Stimulated activated naive CD8-positive, alpha-beta T cell treated with anti-CD3 and anti-CD28 coated beads, Interleukin-15, Interleukin-2, amounts not matched to agents 100 ng/mL and 50 ng/mL, for 24 hours (primary cell): ENCODE measurements around the gene APPL2.

Experiments
- H3K27ac Mint-ChIP-seq: one replicate; pipeline ENCODE4 v1.8.0; 2021; ENCODE audit warnings: mild to moderate bottlenecking, mixed read lengths
- H3K27me3 Mint-ChIP-seq: one replicate; pipeline ENCODE4 v1.8.0; 2021; ENCODE audit warnings: mixed read lengths
- H3K36me3 Mint-ChIP-seq: one replicate; pipeline ENCODE4 v1.8.0; 2021; ENCODE audit warnings: low read depth, mixed read lengths
- H3K4me1 Mint-ChIP-seq: one replicate; pipeline ENCODE4 v1.8.0; 2021; ENCODE audit warnings: low read depth, mixed read lengths
- H3K4me3 Mint-ChIP-seq: one replicate; pipeline ENCODE4 v1.8.0; 2021; ENCODE audit warnings: mild to moderate bottlenecking, mixed read lengths
- H3K9me3 Mint-ChIP-seq: one replicate; pipeline ENCODE4 v1.8.0; 2021; ENCODE audit warnings: mixed read lengths

The APPL2 gene

DNA sequence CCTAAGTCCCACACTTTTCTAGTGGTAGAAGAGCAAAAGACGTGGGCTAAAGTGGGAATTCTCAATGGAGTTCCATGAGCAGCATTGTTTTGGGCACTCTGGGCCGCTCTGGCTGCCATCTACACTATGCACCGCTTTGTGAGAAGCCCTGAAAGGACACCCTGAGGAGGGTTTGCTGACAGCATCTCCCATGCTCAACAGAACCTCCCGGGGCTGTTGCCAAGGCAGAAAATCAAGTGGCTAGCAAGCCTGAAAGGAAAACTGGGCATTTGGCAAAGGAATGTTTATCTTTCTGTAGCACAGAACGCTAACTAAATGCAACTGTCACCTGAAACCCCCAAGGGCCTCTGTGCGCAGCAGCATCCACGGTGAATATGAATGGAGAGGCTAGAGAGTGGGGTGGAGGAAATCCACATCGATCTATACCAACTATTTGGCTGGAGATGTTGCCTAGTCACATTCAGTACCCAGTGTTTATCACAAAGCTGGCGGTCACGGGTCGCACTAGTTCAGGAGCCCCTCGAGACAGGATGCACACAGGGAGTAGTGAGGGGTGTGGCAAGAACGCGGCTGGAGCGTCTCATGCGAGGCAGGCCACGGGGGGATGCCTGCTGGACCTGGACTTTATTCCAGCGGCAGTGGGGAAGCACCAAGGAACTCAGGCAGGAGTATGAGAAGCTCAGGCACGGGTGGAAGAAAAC is 14.2 kb downstream of the APPL2 start:
- Mint-ChIP-seq H3K36me3 (peaks cover 40% of the 10 kb centered on the region), H3K4me1 (peaks cover 18% of the 10 kb centered on the region)

DNA sequence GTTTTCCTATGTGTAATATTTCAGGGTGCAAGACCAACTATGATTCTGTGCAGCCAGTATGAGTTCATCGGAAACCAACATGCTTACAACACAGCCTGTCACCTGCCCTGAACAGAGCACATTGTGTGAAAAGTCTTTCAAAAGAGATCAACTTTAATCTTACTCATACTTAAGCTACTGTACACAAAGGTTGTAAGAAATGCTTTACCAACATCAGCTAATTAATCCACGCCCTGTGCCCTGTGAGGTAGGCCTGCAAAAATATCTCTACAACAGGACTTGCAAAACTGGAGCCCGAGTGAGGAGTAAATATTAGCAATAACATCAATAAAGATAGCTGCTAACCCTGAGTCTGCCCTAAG is 15.1 kb downstream of the APPL2 start:
- Mint-ChIP-seq H3K4me3 (no peak overlapping the region), H3K9me3 (no peaks in the 10 kb centered on the region), H3K36me3 (peaks cover 42% of the 10 kb centered on the region), H3K4me1 (peaks cover 10% of the 10 kb centered on the region), H3K27ac (no peak overlapping the region), H3K27me3 (no peaks in the 10 kb centered on the region)

More for the DNA sequence above, 14.2 kb downstream of the APPL2 start:
- no peaks in the 10 kb centered on the region for H3K9me3 Mint-ChIP-seq
- H3K4me3 Mint-ChIP-seq: no peak overlapping the region
- H3K27ac Mint-ChIP-seq: no peak overlapping the region
- no peaks in the 10 kb centered on the region for H3K27me3 Mint-ChIP-seq

DNA sequence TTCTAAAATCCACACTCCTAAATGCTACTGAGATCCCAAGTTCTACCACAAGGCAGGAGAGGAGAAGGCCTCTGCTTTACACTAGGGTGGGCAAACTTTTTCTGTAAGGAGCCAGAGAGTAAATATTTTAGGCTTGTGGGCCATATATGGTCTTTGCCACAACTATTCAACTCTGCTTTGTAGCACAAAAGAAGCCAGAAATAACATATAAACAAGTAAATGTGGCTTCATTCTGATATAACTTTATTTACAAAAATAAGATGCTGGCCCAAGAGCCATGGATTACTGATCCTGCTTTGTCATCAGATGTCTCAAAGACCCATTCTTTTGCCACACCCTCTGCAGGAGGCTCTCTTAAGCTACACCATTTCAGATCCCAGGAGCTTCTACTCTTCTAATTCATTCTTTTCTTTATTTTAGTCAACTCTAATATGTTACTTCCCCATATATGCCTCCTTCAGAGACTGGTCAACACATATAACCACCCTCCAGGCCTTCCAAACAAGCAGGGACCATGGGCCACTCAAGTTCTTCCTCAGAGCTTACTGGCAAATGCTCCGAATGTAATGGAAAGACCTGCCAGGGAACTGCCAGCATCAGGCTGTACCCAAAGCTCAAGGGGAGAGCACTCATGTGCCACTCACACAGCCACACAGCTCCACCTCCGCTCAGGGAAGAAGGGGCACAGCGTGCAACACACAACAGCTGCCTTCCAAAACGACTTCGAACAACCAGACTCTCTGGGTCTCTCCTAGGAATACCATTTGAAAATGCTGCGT is 15.6 kb downstream of the APPL2 start:
- peaks cover 37% of the 10 kb centered on the region for H3K36me3 Mint-ChIP-seq
- no peak overlapping the region for H3K27ac Mint-ChIP-seq
- H3K4me3 Mint-ChIP-seq: no peak overlapping the region
- H3K27me3 Mint-ChIP-seq: no peaks in the 10 kb centered on the region
- H3K4me1 Mint-ChIP-seq: peaks cover 4% of the 10 kb centered on the region
- no peaks in the 10 kb centered on the region for H3K9me3 Mint-ChIP-seq

DNA sequence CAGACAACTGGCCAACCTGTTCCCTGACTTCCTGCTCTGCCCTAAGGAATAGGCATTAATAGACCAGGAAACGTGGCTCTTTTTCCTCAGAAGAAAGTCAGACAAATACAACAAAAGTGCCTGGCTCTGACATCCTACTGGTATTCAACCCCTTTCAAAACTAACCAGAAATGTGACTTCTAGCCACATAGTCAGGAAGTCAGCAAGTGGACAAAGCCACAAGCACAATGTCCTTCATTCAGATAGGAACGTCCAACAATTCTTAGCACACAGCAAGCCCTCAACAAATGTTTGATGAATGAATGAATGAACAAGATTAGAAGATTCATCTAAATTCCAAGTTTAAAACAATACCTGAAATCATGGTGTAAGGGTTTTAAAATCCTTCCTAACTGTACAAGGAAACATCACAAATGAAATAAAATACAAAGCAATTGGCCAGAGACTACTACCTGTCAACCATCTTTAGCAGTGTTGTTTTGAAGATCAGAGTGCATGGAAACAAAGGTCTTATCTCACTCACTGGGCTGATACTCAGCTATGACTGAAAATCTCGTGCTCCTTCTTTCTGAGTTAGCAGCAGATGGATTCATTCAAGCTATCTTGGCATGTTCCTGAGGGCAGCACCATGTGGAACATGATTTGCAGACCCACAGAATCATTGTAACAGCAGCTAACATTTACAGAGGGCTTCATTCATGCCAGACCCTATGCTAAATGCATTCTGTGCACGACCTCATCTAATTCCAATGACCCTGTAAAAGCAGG is 16.5 kb downstream of the APPL2 start:
- Mint-ChIP-seq H3K27me3 (no peaks in the 10 kb centered on the region), H3K9me3 (no peaks in the 10 kb centered on the region), H3K36me3 (peaks cover 36% of the 10 kb centered on the region), H3K4me1 (no peaks in the 10 kb centered on the region), H3K4me3 (no peak overlapping the region), H3K27ac (no peak overlapping the region)

GRCh38 chr12:105218434-105218833 is 17.5 kb downstream of the APPL2 start:
- no peak overlapping the region for H3K27ac Mint-ChIP-seq
- H3K27me3 Mint-ChIP-seq: no peaks in the 10 kb centered on the region
- H3K4me1 Mint-ChIP-seq: no peaks in the 10 kb centered on the region
- no peak overlapping the region for H3K4me3 Mint-ChIP-seq
- H3K36me3 Mint-ChIP-seq: peaks cover 39% of the 10 kb centered on the region
- H3K9me3 Mint-ChIP-seq: no peaks in the 10 kb centered on the region

- no peaks in the 10 kb centered on the region for H3K4me1 Mint-ChIP-seq
- H3K4me3 Mint-ChIP-seq: no peak overlapping the region
- no peaks in the 10 kb centered on the region for H3K27me3 Mint-ChIP-seq
- peaks cover 29% of the 10 kb centered on the region for H3K36me3 Mint-ChIP-seq
- no peak overlapping the region for H3K27ac Mint-ChIP-seq
- no peaks in the 10 kb centered on the region for H3K9me3 Mint-ChIP-seq
These were observed 21.2 kb downstream of the APPL2 start for GRCh38 chr12:105214670-105215375.

GRCh38 chr12:105214148-105214547 is 21.8 kb downstream of the APPL2 start:
- Mint-ChIP-seq H3K4me3 (no peak overlapping the region), H3K4me1 (no peaks in the 10 kb centered on the region), H3K27me3 (no peaks in the 10 kb centered on the region), H3K9me3 (no peaks in the 10 kb centered on the region), H3K36me3 (peaks cover 29% of the 10 kb centered on the region), H3K27ac (no peak overlapping the region)

DNA sequence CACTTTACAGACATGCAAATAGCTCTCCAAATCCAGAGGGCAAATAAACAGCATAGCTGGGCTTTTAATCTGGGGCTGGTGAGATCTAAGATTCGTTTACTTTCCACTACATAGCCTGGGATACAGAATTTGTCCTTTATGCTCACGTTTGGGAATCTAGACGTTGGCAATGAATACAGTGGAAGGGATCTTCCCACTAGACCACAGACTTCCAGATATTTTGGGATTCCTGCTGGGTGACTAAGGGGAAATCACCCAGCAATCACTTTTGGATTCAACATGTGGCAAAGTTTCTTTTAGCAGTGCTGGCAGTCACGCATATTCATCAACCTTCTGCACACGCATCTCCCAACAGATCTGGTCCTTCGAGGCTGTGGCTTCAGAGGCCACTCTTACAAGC is 23.5 kb downstream of the APPL2 start:
- no peaks in the 10 kb centered on the region for H3K9me3 Mint-ChIP-seq
- no peak overlapping the region for H3K27ac Mint-ChIP-seq
- no peaks in the 10 kb centered on the region for H3K27me3 Mint-ChIP-seq
- peaks cover 39% of the 10 kb centered on the region for H3K36me3 Mint-ChIP-seq
- H3K4me1 Mint-ChIP-seq: no peaks in the 10 kb centered on the region
- no peak overlapping the region for H3K4me3 Mint-ChIP-seq

GRCh38 chr12:105209091-105209490 is 26.9 kb downstream of the APPL2 start:
- H3K36me3 Mint-ChIP-seq: peaks cover 40% of the 10 kb centered on the region
- H3K9me3 Mint-ChIP-seq: no peaks in the 10 kb centered on the region
- H3K4me3 Mint-ChIP-seq: no peak overlapping the region
- H3K27me3 Mint-ChIP-seq: no peaks in the 10 kb centered on the region
- peaks cover 13% of the 10 kb centered on the region for H3K4me1 Mint-ChIP-seq
- H3K27ac Mint-ChIP-seq: no peak overlapping the region

- H3K36me3 Mint-ChIP-seq: peaks cover 44% of the 10 kb centered on the region
- no peak overlapping the region for H3K4me3 Mint-ChIP-seq
- H3K27me3 Mint-ChIP-seq: no peaks in the 10 kb centered on the region
These were observed 29.1 kb downstream of the APPL2 start for GRCh38 chr12:105206686-105207374.

DNA sequence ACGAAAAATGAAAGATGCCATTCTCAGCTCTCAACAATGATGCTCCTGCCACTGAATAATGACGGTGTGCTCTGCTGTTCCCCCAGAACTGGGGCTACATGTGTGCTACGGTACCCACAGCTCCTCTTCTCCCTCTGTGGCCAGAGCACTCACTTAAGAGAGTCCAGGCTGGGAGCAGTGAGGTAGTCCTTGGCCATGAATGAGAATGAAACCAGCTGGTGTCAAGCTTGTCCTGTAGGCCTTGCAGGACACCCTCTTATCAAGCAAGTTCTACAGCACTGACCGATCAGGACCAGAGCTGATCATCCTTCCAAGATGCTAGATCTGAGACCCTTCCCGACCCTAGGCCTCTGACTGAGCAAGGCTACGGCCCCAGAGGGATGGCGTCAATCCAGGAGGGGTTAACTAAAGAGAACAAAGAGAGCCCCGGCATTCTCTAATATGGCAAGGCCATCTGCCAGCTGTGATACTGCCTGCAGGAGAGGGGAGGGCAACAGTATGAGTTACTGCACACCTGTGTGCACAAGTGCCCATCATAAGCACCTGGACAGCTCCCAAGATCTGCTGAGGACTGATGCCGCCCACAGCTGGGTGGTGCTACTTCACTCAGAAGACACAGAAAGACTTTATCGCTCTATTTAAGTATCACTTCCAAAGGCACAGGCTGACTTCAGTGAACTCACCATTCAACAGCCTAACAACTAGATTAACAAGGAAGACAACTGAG is 30.5 kb downstream of the APPL2 start:
- Mint-ChIP-seq H3K4me1 (peaks cover 16% of the 10 kb centered on the region), H3K9me3 (no peaks in the 10 kb centered on the region), H3K36me3 (peaks cover 41% of the 10 kb centered on the region), H3K4me3 (no peak overlapping the region), H3K27me3 (no peaks in the 10 kb centered on the region), H3K27ac (peak overlapping the region; percentile 72)

More at GRCh38 chr12:105206686-105207374, 29.1 kb downstream of the APPL2 start:
- H3K4me1 Mint-ChIP-seq: peaks cover 16% of the 10 kb centered on the region
- no peak overlapping the region for H3K27ac Mint-ChIP-seq
- H3K9me3 Mint-ChIP-seq: no peaks in the 10 kb centered on the region

- H3K4me1 Mint-ChIP-seq: peaks cover 16% of the 10 kb centered on the region
- H3K4me3 Mint-ChIP-seq: peak overlapping the region; percentile 31
- peaks cover 41% of the 10 kb centered on the region for H3K36me3 Mint-ChIP-seq
- H3K27ac Mint-ChIP-seq: peak overlapping the region; percentile 72
- no peaks in the 10 kb centered on the region for H3K27me3 Mint-ChIP-seq
- H3K9me3 Mint-ChIP-seq: no peaks in the 10 kb centered on the region
These were observed 31.1 kb downstream of the APPL2 start for GRCh38 chr12:105204916-105205315.

GRCh38 chr12:105204127-105204526 is 31.8 kb downstream of the APPL2 start:
- Mint-ChIP-seq H3K27ac (peak overlapping the region; percentile 67), H3K4me1 (peaks cover 16% of the 10 kb centered on the region), H3K36me3 (peaks cover 41% of the 10 kb centered on the region), H3K27me3 (no peaks in the 10 kb centered on the region), H3K4me3 (no peak overlapping the region), H3K9me3 (no peaks in the 10 kb centered on the region)

DNA sequence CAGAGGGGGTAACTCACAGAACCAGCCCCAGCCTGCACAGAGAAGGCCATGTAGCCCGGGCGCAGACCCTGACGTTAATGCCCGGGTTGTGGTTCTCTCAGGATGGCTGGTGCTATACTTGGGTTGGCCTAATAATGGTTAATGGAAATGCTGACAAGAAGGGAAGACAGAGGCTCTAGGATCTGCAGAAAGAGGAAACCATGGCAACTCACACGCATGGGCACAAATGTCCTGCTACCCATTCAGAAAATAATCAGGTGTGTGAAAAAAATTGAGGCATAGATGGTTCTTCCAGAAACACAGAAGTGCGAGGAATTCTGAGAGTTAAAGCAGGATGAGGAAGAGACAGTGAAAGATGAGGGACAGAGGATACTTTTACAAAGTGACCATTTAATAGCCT is 33.8 kb downstream of the APPL2 start:
- H3K27ac Mint-ChIP-seq: no peak overlapping the region
- peaks cover 16% of the 10 kb centered on the region for H3K4me1 Mint-ChIP-seq
- H3K27me3 Mint-ChIP-seq: no peaks in the 10 kb centered on the region
- H3K9me3 Mint-ChIP-seq: no peaks in the 10 kb centered on the region
- peaks cover 28% of the 10 kb centered on the region for H3K36me3 Mint-ChIP-seq
- no peak overlapping the region for H3K4me3 Mint-ChIP-seq
